Measurements from ENCODE around the gene RAB33A. TPM values are rescaled to one million over a fixed set of nuclear protein-coding genes. Genes with fewer than 3 reads are reported as not detected.

Gene RAB33A
- total and polyA plus RNA-seq, 9 donors = 0.10 to 0.49 (median 0.25) TPM

DNA sequence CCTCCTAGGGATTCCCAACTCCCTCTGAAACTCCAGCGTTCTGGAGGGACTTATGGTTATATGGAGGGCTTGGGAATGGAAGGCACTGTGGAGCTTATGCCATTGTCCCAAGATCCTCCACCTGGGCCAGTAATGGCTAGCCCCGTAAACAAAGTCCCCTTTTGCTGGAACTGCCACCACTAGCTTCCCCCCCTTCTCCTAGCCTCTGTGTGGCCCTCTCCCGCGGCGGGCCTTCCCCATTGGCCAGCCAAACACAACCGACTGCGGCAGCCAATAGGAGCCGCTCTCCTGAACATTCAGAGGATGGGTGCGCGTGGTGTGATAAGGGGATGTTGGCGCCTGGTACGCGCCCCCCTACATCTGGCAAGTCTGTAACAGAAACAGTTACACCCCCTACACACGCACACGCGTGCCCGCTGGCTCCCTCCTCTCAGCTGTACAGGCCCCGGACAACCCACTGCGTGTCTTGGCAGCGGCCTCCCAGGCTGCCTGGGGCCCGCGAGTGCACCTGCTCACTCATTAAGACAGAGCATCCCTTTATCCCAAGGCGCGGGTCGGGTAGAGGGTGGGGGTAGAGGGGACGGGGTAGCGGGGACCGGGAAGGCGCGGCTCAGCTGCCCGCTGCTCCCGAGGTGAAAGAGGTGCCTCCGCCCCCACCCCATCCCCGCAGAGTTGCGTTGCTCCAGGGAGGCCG is 863 bp upstream of the RAB33A start:
- Histone ChIP-seq H3K9me3 (replicated peaks; ENCODE audit: control insufficient read depth, low read depth, low read length) (no peaks in the 10 kb centered on the region), H3K4me1 (ENCODE audit: control insufficient read depth, insufficient read depth, low read length) (peaks cover 21% of the 10 kb centered on the region), H3K4me3 (ENCODE audit: low read length) (peak overlapping the region; percentile 37), H3K27me3 (ENCODE audit: control insufficient read depth, insufficient read depth, low read length) (peaks cover 34% of the 10 kb centered on the region), H3K27ac (ENCODE audit: low read length) (no peak overlapping the region), H3K36me3 (ENCODE audit: control insufficient read depth, insufficient read depth, low read length) (no peaks in the 10 kb centered on the region)
- no peak for DNase-seq
- WGBS (ENCODE audit: insufficient coverage) = 72% methylated on average over 9 of the region's 36 CpGs

DNA sequence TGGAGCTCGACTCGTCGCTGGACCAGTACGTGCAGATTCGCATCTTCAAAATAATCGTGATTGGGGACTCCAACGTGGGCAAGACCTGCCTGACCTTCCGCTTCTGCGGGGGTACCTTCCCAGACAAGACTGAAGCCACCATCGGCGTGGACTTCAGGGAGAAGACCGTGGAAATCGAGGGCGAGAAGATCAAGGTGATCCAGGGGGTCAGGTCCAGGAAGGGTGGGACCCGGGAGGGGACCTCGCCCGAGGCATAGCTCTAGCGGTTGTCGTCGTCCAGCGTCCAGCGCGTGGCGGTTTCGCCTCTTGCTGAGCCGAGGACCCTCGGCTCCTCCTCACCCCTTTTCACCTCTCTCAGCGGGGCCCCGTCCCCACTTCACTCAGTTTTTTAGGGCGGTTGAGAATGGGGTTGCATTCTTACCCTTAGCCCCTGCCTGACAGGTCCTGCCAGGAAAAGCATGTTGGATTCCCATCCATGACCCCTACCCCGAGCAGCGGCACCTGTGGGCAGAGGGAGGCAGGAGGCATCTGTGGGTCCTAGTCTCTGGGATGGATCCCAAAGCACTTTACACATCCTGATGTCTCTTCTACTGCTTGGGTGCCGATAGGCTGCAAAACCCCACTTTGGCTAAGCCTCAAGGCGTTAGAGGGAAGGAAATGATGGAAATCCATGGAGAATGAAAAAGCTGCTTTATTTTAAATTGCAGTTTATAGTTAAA is 524 bp downstream of the RAB33A start:
- H3K4me1 ChIP-seq (ENCODE audit: control insufficient read depth, insufficient read depth, low read length) = peaks cover 21% of the 10 kb centered on the region
- peaks cover 39% of the 10 kb centered on the region for H3K27me3 ChIP-seq (ENCODE audit: control insufficient read depth, insufficient read depth, low read length)
- H3K9me3 ChIP-seq (replicated peaks; ENCODE audit: control insufficient read depth, low read depth, low read length) = no peaks in the 10 kb centered on the region
- H3K27ac ChIP-seq (ENCODE audit: low read length) = no peak overlapping the region
- 43% methylated on average over 22 of the region's 34 CpGs for WGBS (ENCODE audit: insufficient coverage)
- no peak for DNase-seq
- peak overlapping the region; percentile 37 for H3K4me3 ChIP-seq (ENCODE audit: low read length)
- no peaks in the 10 kb centered on the region for H3K36me3 ChIP-seq (ENCODE audit: control insufficient read depth, insufficient read depth, low read length)

DNA sequence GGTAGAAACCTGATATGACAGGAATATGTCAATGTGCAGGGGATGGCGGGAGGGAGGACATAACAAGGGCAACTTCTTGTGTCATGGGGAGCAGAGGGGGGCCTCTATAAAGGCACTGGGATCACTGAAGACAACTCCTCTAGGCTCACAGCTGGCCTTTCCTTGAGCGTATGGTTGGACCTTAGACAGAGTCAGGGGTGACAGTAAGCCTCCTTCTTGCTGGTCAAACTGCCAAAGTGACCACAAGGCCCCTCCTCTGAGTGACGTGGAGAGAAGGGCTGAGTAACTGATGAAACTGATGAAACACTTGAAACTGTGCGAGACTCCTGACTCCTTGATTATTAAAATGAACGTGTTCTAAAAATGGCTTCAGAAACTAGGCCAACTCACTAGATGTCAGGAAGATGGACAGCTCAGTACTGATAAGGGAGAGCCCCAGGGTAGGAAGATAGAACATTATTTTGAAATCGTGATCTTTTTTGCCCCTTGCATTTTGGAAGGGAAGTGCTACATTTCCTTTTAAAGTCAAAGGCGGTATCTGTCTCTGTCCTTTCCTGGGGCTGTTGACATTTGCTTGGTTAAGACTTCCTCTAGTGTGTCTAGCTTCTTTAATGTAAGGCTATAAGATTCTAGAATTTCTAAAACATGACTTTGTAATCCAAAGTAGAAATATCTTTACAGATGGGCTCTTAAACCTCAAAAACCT is 1.6 kb downstream of the RAB33A start:
- H3K4me3 ChIP-seq (ENCODE audit: low read length) = no peak overlapping the region
- 56% methylated on average over 5 of the region's 7 CpGs for WGBS (ENCODE audit: insufficient coverage)

DNA sequence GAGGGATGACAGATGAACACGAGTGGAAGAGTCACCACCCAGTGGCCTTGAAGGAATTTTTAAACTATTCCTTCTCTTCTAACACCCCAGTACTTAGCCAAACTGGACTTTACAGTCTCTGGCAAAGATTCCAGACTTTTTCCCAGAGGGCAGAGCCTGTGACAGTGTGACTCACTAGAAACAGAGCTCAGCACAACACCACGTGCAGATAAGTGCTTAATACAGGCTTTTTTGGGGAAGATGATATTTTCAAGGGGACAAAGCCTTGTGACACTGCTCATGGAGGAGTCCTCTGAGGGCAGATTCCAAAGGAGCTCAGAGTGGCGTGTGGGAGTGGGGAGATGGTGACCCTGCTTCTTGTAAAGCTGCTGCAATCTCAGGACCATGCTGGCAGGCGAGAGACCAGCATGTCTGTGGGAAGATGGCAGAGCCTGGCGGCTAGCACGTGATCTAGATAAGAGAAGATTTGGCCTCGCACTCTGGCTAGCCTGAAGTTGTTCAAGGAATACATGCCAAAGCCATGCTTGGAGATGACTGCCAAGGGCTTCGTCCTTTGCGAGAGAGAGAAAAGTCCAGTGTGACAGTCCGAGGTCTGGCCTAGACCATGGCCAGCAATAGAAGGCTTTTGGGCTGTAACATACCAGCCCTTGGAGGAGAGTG is 2.4 kb downstream of the RAB33A start:
- Histone ChIP-seq H3K4me1 (ENCODE audit: control insufficient read depth, insufficient read depth, low read length) (peaks cover 21% of the 10 kb centered on the region), H3K27ac (ENCODE audit: low read length) (peak overlapping the region; percentile 20), H3K9me3 (replicated peaks; ENCODE audit: control insufficient read depth, low read depth, low read length) (no peaks in the 10 kb centered on the region), H3K4me3 (ENCODE audit: low read length) (no peak overlapping the region), H3K36me3 (ENCODE audit: control insufficient read depth, insufficient read depth, low read length) (no peaks in the 10 kb centered on the region), H3K27me3 (ENCODE audit: control insufficient read depth, insufficient read depth, low read length) (peaks cover 37% of the 10 kb centered on the region)
- peak; percentile 63 for DNase-seq
- 63% methylated on average over 8 of the region's 10 CpGs for WGBS (ENCODE audit: insufficient coverage)

More for the DNA sequence above, 1.6 kb downstream of the RAB33A start:
- no peaks in the 10 kb centered on the region for H3K9me3 ChIP-seq (replicated peaks; ENCODE audit: control insufficient read depth, low read depth, low read length)
- H3K27me3 ChIP-seq (ENCODE audit: control insufficient read depth, insufficient read depth, low read length) = peaks cover 37% of the 10 kb centered on the region
- no peak overlapping the region for H3K27ac ChIP-seq (ENCODE audit: low read length)
- DNase-seq = no peak
- peaks cover 21% of the 10 kb centered on the region for H3K4me1 ChIP-seq (ENCODE audit: control insufficient read depth, insufficient read depth, low read length)
- H3K36me3 ChIP-seq (ENCODE audit: control insufficient read depth, insufficient read depth, low read length) = no peaks in the 10 kb centered on the region

DNA sequence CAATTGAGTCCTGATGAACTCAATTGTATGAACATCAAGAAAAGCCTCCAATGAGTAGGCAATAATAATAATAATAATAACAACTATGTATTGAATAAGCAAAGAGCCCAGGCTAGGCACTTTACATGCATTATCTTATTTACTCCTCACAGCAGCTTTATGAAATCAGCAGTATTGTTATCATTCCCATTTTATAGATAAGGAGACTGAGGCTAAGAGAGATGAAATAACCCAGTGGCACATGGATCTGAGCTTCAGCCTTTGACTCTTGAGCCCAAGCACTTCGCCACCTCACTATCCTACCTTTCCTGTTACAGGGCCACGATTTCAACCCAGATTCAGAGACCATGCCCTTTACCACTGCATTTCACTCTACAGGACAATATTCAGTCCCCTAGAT is 3.2 kb downstream of the RAB33A start:
- Histone ChIP-seq H3K36me3 (ENCODE audit: control insufficient read depth, insufficient read depth, low read length) (no peaks in the 10 kb centered on the region), H3K9me3 (replicated peaks; ENCODE audit: control insufficient read depth, low read depth, low read length) (no peaks in the 10 kb centered on the region), H3K27me3 (ENCODE audit: control insufficient read depth, insufficient read depth, low read length) (peaks cover 37% of the 10 kb centered on the region), H3K27ac (ENCODE audit: low read length) (no peak overlapping the region), H3K4me3 (ENCODE audit: low read length) (no peak overlapping the region), H3K4me1 (ENCODE audit: control insufficient read depth, insufficient read depth, low read length) (peaks cover 21% of the 10 kb centered on the region)
- WGBS (ENCODE audit: insufficient coverage) = no CpG with 5 or more reads among the region's 2 CpGs
- DNase-seq = no peak

DNA sequence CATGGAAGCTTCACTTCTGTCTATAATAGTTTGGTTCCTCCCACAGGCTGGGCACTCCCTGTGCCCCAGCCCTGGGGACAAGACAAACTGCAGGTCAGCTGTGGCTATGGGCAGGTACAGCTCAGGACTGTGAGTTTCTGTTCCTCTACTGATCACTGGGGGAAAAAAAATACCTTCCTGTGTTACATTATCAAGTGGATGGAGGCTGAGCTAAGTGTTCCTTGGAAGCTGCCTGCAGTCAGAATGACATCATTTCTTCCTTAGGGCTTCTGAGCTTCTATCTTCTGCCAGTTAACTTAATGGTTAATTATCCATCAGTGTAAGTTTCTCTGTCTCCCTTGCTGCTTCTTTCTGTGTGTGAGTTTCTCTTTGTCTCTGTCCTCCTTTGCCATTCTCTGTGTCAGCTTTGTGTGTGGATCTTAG is 4.6 kb downstream of the RAB33A start:
- peaks cover 31% of the 10 kb centered on the region for H3K27me3 ChIP-seq (ENCODE audit: control insufficient read depth, insufficient read depth, low read length)
- H3K4me1 ChIP-seq (ENCODE audit: control insufficient read depth, insufficient read depth, low read length) = peaks cover 15% of the 10 kb centered on the region
- no peak for DNase-seq

DNA sequence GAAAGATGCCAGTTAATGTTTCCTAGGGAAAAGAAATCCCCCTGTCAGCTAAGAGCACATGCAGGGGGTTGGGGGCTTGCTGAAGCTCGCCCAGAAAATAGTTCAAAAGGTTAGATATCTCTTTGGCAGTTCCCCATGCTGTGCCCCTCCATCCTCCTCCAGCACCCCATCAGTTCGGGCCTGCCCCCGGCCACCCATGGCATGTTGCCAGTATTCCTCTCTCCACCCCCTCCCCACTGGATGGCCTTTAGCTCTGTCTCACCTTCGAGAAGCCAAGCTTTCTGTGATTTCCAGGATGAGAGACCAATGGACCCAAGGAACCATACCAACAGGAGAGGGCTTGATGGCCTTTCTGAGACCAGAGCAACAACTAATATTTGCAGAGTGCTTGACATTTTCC is 5.2 kb downstream of the RAB33A start:
- WGBS (ENCODE audit: insufficient coverage) = 47% methylated on average over 2 of the region's 4 CpGs

More for the DNA sequence above, 4.6 kb downstream of the RAB33A start:
- no peaks in the 10 kb centered on the region for H3K36me3 ChIP-seq (ENCODE audit: control insufficient read depth, insufficient read depth, low read length)
- no peaks in the 10 kb centered on the region for H3K9me3 ChIP-seq (replicated peaks; ENCODE audit: control insufficient read depth, low read depth, low read length)
- no peak overlapping the region for H3K27ac ChIP-seq (ENCODE audit: low read length)
- H3K4me3 ChIP-seq (ENCODE audit: low read length) = no peak overlapping the region

DNA sequence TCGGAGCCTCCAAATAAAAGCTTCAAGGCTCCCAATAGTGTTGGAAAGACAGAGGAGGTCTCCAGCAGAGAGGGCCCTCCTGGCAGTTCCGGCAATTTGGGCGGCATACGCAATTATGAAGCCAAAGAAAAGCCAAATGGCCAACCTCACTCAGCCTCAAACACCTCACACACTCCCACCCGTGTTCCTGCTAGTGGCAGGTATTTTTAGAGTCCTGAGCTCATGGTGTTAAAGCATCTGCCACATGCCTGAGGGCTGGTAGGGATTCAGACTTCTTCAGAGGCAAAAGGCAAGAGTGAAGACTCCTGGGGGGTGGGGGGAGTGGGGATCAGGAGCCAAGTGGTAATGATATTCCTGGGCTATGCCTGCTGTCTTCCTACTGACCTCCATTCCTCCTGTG is 7.4 kb downstream of the RAB33A start:
- 55% methylated on average over 1 of the region's 5 CpGs for WGBS (ENCODE audit: insufficient coverage)
- peaks cover 4% of the 10 kb centered on the region for H3K4me1 ChIP-seq (ENCODE audit: control insufficient read depth, insufficient read depth, low read length)
- H3K27me3 ChIP-seq (ENCODE audit: control insufficient read depth, insufficient read depth, low read length) = peaks cover 17% of the 10 kb centered on the region
- no peak overlapping the region for H3K4me3 ChIP-seq (ENCODE audit: low read length)
- no peak for DNase-seq
- no peak overlapping the region for H3K27ac ChIP-seq (ENCODE audit: low read length)
- no peaks in the 10 kb centered on the region for H3K36me3 ChIP-seq (ENCODE audit: control insufficient read depth, insufficient read depth, low read length)
- no peaks in the 10 kb centered on the region for H3K9me3 ChIP-seq (replicated peaks; ENCODE audit: control insufficient read depth, low read depth, low read length)

More for the DNA sequence above, 5.2 kb downstream of the RAB33A start:
- H3K4me3 ChIP-seq (ENCODE audit: low read length) = no peak overlapping the region
- H3K27ac ChIP-seq (ENCODE audit: low read length) = no peak overlapping the region
- H3K4me1 ChIP-seq (ENCODE audit: control insufficient read depth, insufficient read depth, low read length) = peaks cover 13% of the 10 kb centered on the region
- H3K27me3 ChIP-seq (ENCODE audit: control insufficient read depth, insufficient read depth, low read length) = peaks cover 25% of the 10 kb centered on the region
- DNase-seq = no peak
- H3K9me3 ChIP-seq (replicated peaks; ENCODE audit: control insufficient read depth, low read depth, low read length) = no peaks in the 10 kb centered on the region
- no peaks in the 10 kb centered on the region for H3K36me3 ChIP-seq (ENCODE audit: control insufficient read depth, insufficient read depth, low read length)

DNA sequence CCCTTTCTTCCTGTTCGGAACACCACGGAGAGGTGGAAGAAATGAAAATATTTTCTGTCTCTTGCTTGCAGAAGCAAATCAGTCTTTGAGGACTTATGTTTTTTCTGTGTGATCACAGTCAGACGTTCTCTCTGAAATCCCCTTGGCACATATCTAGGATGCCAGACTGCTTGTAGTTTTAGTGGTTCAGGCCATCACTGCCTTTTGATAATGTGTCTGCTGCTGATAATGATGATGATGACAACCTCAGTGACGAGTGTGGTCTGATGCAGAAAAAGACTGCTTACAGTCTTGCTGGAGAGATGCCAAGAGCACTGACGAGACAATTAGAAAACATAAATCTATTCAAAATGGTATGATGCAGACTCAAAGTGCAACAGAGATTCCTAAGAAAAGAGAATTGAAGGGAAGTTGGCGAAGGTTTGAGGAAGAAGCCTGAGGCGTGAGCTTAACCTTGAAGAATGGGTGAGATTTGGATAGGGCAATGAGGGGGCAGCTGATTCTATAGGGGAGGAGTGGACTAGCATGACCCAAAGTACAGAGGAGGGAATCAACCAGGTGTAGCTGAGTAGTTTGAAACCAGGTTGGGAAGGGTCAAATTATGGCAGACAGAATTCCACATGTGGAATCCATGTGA is 7.9 kb downstream of the RAB33A start:
- no peak overlapping the region for H3K27ac ChIP-seq (ENCODE audit: low read length)
- no peaks in the 10 kb centered on the region for H3K9me3 ChIP-seq (replicated peaks; ENCODE audit: control insufficient read depth, low read depth, low read length)
- no peaks in the 10 kb centered on the region for H3K4me1 ChIP-seq (ENCODE audit: control insufficient read depth, insufficient read depth, low read length)
- WGBS (ENCODE audit: insufficient coverage) = 60% methylated on average over 3 of the region's 7 CpGs
- no peak overlapping the region for H3K4me3 ChIP-seq (ENCODE audit: low read length)
- no peaks in the 10 kb centered on the region for H3K36me3 ChIP-seq (ENCODE audit: control insufficient read depth, insufficient read depth, low read length)
- DNase-seq = no peak
- peaks cover 12% of the 10 kb centered on the region for H3K27me3 ChIP-seq (ENCODE audit: control insufficient read depth, insufficient read depth, low read length)

All from muscle of leg (tissue), 11 donors.